Activated T-cell treated with anti-CD3 and anti-CD28 coated beads for 24 hours (primary cell): ENCODE measurements around the gene KASH5.
"Not testable (repeated sequence)": the region's sequence is repeated elsewhere in the genome, so short reads cannot be mapped to it uniquely, and the experiment has no call there.

Source experiments
- DNase-seq: peaks from one replicate; pipeline ENCODE4 v3.0.0-alpha.2; 2020; ENCODE audit warnings: low read depth

KASH5 gene

GRCh38 chr19:49362048-49362928 is 25.8 kb upstream of the KASH5 start, which contains the start of gene TEAD2:
TSS of gene TEAD2 (minus strand) at chr19:49362416. CDS start at chr19:49360075, 2,341 bp downstream.
- no peak for DNase-seq

GRCh38 chr19:49362929-49363267 is 25.2 kb upstream of the KASH5 start:
- DNase-seq, result no peak

- peak; percentile 42 for DNase-seq
Measured at GRCh38 chr19:49363268-49364082, 24.6 kb upstream of the KASH5 start, which contains the start of gene DKKL1. TSS of gene DKKL1 (plus strand) at chr19:49363877. CDS start at chr19:49363999, 122 bp downstream.

- no peak for DNase-seq
Measured at GRCh38 chr19:49364083-49364737, 23.8 kb upstream of the KASH5 start.

GRCh38 chr19:49366110-49366509 is 21.9 kb upstream of the KASH5 start:
- no peak for DNase-seq

- no peak for DNase-seq
Measured at GRCh38 chr19:49368711-49369358, 19.2 kb upstream of the KASH5 start.

- no peak for DNase-seq
Measured at GRCh38 chr19:49371184-49371583, 16.9 kb upstream of the KASH5 start.

DNA sequence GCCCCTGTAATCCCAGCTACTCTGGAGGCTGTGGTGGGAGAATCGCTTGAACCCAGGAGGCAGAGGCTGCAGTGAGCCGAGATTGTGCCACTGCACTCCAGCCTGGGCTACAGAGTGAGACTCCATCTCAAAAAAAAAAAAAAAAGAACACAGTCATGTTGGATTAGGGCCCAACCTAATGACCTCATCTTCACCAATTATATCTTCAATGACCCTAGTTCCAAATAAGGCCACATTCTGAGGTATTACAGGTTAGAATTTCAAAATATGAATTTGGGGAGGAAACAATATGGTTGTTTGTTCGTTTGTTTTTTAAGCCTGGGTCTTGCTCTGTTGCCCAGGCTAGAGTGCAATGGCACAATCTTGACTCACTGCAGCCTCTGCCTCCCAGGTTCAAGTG is 14.9 kb upstream of the KASH5 start:
- DNase-seq, result not testable (repeated sequence)

- no peak for DNase-seq
Measured at GRCh38 chr19:49374665-49375434, 13.2 kb upstream of the KASH5 start.

- DNase-seq, result no peak
Measured at GRCh38 chr19:49378512-49378911, 9.5 kb upstream of the KASH5 start.

DNA sequence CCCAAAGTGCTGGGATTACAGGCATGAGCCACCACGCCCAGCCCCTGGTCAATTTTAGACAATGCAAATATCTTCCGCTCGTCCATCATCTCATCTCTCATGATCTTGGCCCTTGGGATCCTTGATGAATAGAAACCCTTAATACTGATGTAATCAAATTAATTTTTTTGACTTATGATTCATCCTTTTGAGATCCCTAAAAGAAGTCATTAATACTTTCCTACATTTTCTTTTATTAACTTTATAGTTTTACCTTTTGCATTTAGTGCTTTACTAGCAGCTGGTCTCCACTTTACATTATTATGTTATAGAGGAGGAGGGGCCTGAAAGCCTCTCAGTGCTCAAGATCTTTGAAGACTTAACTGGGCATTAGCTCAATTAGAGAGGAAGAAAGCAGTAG is 7.7 kb upstream of the KASH5 start:
- DNase-seq, result no peak

- no peak for DNase-seq
Measured at GRCh38 chr19:49382639-49383038, 5.4 kb upstream of the KASH5 start.

DNA sequence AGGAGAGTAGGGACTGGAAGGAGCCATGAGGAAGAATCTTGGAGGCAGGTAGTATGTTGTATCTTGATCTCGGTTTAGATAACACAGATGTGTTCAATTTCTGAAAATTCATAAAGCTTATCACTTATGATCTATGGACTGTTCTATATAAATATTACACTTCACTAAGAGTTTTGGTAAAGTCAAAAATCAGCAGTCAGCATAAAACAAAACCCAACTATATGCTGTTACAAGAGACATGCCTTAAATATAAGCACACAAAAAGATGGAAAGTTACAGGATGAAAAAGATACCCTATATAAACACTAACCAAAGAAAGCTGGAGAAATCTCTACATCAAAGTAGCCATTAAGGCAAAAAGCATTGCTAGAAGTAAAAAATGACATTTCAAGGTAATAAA is 4.5 kb upstream of the KASH5 start:
- DNase-seq, result no peak

DNA sequence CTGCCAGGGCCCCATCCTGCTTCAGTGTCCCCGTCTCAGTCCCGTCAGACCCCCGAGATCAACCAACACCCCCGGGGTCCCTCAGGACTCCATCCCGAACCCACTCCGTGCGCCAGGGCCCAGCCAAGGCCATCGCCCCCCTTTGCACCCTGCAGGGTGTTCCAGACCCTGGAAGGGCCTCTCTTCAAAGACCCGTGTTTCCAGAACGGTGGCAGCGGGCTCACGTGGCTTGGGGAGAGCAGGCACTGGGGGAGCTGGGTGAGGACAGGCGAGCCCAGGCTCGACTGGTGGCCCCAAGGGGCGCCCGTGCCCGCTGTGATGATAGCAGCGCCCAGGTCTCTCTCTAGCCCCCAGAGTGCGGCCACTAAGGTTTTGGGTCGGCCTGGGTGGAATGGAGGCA is 1.4 kb downstream of the KASH5 start:
- no peak for DNase-seq

DNA sequence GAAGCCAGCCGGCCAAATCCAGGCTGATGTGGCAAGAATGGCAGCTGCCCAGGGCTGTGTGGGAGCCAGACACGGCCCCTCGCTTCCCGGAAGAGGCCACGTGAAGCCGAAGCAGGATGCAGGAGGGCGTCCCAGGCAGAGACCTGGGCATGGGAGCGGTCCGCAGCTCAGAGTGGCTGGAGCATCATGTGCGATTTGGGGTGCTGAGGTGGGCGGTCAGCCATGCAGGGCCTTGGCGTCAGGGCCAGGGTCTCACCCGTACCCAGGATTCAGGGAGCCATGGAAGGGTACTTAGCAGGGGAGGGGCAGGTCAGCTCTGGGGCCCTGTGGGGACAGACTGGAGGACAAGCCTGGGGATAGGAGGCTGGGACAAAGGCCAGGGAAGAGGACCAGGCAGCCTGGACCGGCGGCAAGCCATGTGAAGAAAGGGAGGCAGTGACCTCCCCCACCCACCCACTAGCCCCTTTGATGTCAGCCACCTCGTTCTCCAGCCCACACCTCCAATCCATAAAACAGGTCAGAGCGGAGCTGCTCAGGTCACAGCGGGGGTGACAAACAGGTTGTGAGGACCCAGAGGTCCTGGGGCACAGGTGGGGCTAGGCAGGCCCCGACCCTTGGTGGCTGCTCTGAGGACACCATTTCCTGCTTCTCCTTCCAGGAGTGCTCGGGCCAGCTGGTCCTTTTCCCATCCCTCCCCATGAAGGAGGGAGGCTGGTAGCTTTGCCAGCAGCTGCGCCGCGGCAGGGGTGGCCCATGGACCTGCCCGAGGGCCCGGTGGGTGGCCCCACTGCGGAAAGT is 2.3 kb downstream of the KASH5 start:
- DNase-seq, result no peak

- no peak for DNase-seq
Measured at GRCh38 chr19:49390929-49391359, 2.9 kb downstream of the KASH5 start.

GRCh38 chr19:49391581-49392399 is 3.7 kb downstream of the KASH5 start:
- peak; percentile 72 for DNase-seq

DNA sequence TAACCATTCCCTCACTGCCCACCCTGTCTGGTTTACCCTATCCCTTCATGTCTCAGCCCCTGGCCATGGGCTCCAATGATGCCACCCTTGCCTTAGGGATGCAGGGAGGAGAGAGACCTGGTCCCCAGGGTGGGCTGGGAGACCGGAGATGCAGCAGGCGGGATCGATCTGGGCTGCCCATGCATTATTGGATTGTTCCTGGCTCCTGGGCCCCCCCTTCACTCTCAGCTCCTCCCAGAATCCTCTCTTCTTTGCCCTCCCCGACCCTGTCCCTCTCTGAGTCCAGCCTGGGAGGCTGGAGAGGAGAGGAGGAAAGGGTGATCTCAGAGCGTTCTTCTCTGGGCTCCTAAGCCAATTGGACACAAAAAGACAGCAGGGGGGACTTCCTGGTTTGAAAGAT is 5.8 kb downstream of the KASH5 start:
- DNase-seq, result no peak
